ENCODE data around the gene ECE2.

- TF ChIP-seq POLR2AphosphoS5 (IDR thresholded peaks at IDR 0.05): no peak
- TF ChIP-seq CTCF (IDR thresholded peaks at IDR 0.05 in 8 of 11, conservative IDR thresholded peaks at IDR 0.05 in 3 of 11): no peak
- no peak for TF ChIP-seq POLR2A (IDR thresholded peaks at IDR 0.05)
Measured at GRCh38 chr3:184315871-184316661, 40.2 kb downstream of the ECE2 start.
